ENCODE measurements around the gene DCPS. TPM values are rescaled to one million over a fixed set of nuclear protein-coding genes. Genes with fewer than 3 reads are reported as not detected.

DCPS gene
- total and polyA plus RNA-seq, 5 donors, result 9.9 to 14.9 (median 10.4) TPM

DNA sequence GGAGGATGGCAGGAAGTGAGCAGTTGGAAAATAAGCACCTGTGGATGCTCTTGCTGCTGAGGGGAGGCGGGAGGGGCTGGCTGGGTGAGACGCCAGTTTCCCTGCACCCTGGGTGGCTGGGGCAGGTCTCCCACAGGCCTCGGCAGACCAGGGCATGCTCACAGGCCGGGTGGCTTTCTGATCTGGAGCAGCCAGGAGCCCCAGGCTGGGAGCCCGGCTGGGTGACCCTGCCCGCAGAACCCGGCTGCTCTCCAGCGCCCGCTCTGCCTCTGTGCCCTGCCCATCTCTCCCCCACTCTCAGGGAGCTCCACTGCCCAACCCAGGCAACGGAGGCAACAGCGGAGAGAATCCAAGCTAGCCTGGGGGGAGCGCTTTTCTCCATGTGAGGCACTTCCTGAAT lies 24.6 kb downstream of the DCPS start:
- DNase-seq, result no peak
- H3K27ac ChIP-seq (ENCODE audit: low read length), result no peak overlapping the region
- H3K4me3 ChIP-seq (ENCODE audit: low read length), result no peak overlapping the region
- no peaks in the 10 kb centered on the region for H3K9me3 ChIP-seq (ENCODE audit: control insufficient read depth, low read length)
- 89% methylated on average over 12 of the region's 12 CpGs for WGBS
- intact Hi-C loops (cut with DNase I), result no loop called here
- ATAC-seq, result no peak
- peaks cover 8% of the 10 kb centered on the region for H3K4me1 ChIP-seq (ENCODE audit: control insufficient read depth, insufficient read depth, low read length)
- H3K27me3 ChIP-seq (ENCODE audit: control insufficient read depth, insufficient read depth), result no peaks in the 10 kb centered on the region

DNA sequence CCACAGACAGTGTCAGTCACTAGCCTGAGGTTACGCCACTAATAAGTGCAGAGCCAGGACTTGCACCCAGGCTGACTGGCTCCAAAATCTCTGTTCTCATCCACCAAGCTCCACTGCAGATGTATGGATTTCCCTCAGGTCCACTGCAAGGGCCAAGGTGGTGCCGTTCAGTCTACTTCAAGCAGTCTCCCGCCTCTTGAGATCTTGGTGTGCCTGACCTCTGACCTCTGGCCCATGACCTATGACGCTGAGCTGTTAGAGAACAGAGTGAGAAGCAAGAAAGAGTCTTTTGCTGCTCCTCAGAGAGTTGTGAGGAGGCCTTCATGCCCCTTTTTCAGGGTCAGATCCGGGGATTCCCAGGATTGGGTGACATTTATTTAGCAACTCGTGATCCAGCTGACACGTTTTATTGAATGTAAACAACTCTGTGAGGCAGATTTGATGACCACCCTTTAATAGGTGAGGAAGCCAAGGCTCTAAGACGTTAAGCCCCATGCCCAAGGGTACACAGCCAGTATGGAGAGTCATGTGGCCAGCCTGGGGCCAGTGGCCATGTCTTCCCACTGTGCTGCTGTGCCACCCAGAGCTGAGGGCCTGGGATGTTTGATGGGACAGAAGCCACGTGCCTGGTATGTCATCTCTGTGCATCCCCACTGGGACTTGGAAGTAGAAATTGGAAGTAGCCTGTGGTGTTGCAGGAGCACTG lies 25.2 kb downstream of the DCPS start:
- ATAC-seq (no peak), DNase-seq (no peak)
- Histone ChIP-seq H3K4me3 (ENCODE audit: low read length) (no peak overlapping the region), H3K27me3 (ENCODE audit: control insufficient read depth, insufficient read depth) (no peaks in the 10 kb centered on the region), H3K27ac (ENCODE audit: low read length) (no peak overlapping the region), H3K4me1 (ENCODE audit: control insufficient read depth, insufficient read depth, low read length) (peaks cover 8% of the 10 kb centered on the region), H3K9me3 (ENCODE audit: control insufficient read depth, low read length) (no peaks in the 10 kb centered on the region)
- intact Hi-C loops (cut with DNase I), result no loop called here
- WGBS, result 75% methylated on average over 9 of the region's 9 CpGs

DNA sequence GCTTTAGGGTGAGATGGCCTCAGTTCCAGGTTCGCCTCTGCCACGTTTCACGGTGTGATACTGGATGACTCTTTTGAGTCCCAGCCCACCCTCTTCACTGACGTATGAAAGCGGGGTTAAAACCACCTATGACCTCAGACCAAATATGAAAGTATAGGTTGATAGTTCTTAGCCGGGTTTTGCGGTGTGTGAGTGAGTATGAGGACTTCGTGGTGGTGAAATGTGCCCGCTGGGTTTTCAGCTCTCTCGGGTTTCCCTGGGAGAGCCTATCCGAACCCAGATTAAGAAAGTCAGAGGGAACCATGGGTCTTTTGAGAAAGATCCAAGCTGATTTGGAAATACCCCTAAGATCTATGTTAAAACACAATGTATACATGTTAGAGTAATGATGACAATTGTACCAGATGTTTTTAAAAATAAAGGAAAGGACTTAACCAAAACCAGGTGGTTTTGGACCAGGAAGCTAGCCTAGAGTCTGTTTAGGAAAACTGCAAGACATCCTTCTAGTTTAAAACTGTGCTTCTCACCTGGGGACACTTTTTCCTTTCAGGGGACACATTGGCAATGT lies 25.9 kb downstream of the DCPS start:
- Histone ChIP-seq H3K4me1 (ENCODE audit: control insufficient read depth, insufficient read depth, low read length) (peaks cover 8% of the 10 kb centered on the region), H3K9me3 (ENCODE audit: control insufficient read depth, low read length) (no peaks in the 10 kb centered on the region), H3K27ac (ENCODE audit: low read length) (no peak overlapping the region), H3K27me3 (ENCODE audit: control insufficient read depth, insufficient read depth) (no peaks in the 10 kb centered on the region), H3K4me3 (ENCODE audit: low read length) (no peak overlapping the region)
- intact Hi-C loops (cut with DNase I), result no loop called here
- ATAC-seq (no peak), DNase-seq (no peak)
- WGBS, result 90% methylated on average over 11 of the region's 11 CpGs

DNA sequence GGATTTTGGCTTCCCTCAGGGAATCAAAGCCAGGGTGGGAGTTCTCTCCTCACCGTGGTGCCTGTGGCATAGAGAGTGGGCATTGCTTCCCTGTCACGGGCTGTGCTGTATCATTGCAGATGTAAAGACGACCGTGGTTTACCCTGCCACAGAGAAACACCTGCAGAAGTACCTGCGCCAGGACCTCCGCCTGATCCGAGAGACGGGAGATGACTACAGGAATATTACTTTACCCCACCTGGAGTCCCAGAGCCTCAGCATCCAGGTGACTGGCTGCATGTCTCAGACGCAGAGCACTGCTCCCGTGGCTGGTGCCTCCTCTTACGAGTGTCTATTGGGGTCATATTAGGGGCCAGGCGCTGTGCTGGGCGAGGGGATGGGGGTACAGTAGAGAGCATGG lies 27.4 kb downstream of the DCPS start:
- Histone ChIP-seq H3K27ac (ENCODE audit: low read length) (no peak overlapping the region), H3K4me1 (ENCODE audit: control insufficient read depth, insufficient read depth, low read length) (peaks cover 10% of the 10 kb centered on the region), H3K9me3 (ENCODE audit: control insufficient read depth, low read length) (no peaks in the 10 kb centered on the region), H3K4me3 (ENCODE audit: low read length) (no peak overlapping the region), H3K27me3 (ENCODE audit: control insufficient read depth, insufficient read depth) (no peaks in the 10 kb centered on the region)
- ATAC-seq (no peak), DNase-seq (peak in 2 of 3 donors; percentile 9 to 52)
- intact Hi-C loops (cut with DNase I), result no loop called here
- 97% methylated on average over 13 of the region's 13 CpGs for WGBS

DNA sequence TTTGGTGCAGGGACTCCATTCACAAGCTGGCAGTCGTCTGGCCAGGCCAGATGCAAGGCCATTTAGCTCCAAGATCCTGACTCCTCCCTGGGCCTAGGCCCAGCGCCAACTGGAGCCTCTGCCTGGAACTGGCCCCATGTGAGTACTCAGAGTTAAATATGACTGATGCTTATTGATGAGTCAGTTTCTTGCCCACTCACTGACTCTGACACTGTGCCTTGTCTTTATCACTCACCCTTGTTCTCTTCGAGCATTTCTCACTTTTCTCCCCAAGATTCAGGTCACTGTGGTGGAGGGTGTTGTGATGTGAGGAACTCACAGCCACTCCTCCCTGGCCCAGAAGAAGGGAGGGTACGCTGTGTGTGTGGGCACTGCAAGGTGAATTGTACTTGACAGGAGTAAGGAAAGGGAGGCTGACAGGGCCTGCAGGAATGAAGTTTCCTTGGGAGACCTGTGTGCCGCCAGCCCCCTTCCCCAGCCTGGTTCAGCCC lies 28.4 kb downstream of the DCPS start:
- H3K4me1 ChIP-seq (ENCODE audit: control insufficient read depth, insufficient read depth, low read length), result peaks cover 12% of the 10 kb centered on the region
- H3K27ac ChIP-seq (ENCODE audit: low read length), result peak overlapping the region; percentile 29
- no peak overlapping the region for H3K4me3 ChIP-seq (ENCODE audit: low read length)
- H3K27me3 ChIP-seq (ENCODE audit: control insufficient read depth, insufficient read depth), result no peaks in the 10 kb centered on the region
- ATAC-seq, result peak; percentile 73 to 82
- H3K9me3 ChIP-seq (ENCODE audit: control insufficient read depth, low read length), result no peaks in the 10 kb centered on the region
- peak; percentile 85 to 92 (median 91) for DNase-seq
- 53% methylated on average over 5 of the region's 5 CpGs for WGBS
- intact Hi-C loops (cut with DNase I), result no loop called here

DNA sequence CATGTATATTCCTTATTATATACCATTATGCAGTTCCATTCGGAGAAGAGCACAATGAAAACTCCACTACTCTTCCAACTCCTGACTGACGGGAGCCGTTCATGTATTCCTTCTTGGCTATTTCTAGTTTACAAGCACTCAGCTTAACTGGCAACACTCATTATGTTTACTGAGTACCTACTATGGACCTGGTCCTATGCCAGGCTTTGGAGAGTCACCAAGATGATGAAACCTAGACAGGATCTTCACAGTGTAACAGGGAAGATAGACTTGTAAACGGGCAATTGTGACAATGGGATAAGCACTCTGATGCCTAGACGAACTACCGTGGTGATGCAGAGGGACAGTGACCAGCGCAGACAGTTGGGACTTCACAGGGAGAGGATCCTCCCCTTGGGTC lies 29.3 kb downstream of the DCPS start:
- WGBS, result 91% methylated on average over 7 of the region's 7 CpGs
- ATAC-seq (no peak), DNase-seq (no peak)
- Histone ChIP-seq H3K4me3 (ENCODE audit: low read length) (no peak overlapping the region), H3K4me1 (ENCODE audit: control insufficient read depth, insufficient read depth, low read length) (peaks cover 14% of the 10 kb centered on the region), H3K27me3 (ENCODE audit: control insufficient read depth, insufficient read depth) (no peaks in the 10 kb centered on the region), H3K27ac (ENCODE audit: low read length) (no peak overlapping the region), H3K9me3 (ENCODE audit: control insufficient read depth, low read length) (no peaks in the 10 kb centered on the region)
- intact Hi-C loops (cut with DNase I), result no loop called here

DNA sequence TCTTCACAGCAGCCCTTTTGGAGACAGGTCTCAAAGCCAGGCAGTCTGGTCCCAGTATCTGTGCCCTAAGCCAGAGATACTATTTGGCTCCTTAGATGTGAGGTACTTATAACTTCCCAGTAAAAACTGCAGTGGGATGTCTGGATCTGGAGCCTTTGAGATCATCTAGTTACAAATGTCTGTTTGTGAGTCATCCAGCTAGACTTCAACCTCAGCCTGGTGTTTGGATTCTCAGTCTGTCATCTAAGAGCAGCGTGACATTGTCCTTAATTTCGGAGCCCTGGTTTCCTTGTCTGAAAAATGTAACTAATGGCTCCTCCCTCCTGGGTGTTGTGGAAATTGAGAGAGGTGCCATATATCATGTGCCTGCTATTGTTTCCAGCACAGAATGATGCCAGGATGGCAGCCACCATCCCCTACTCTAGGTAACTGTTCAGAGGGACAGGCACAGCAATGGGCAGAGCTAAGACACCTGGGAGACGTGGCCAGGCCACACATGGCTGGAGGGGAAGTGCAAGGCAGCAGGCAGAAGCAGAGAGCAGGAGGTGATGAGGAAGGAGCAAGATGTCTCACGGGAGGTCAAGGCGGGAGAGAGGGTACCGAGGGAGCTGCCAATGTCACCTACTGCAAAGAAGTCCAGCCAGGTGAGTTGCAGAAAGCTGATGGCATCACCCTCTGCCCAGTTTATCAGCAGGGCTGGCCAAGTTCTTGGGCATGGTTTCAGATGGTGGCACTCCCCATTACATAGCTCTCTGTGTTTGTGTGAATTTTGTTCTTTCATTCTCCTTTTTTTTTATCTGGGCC lies 31.0 kb downstream of the DCPS start:
- intact Hi-C loops (cut with DNase I), result no loop called here
- H3K4me1 ChIP-seq (ENCODE audit: control insufficient read depth, insufficient read depth, low read length), result peaks cover 19% of the 10 kb centered on the region
- H3K27ac ChIP-seq (ENCODE audit: low read length), result no peak overlapping the region
- 81% methylated on average over 6 of the region's 6 CpGs for WGBS
- DNase-seq (peak in 2 of 3 donors; percentile 32 to 45), ATAC-seq (no peak)
- H3K4me3 ChIP-seq (ENCODE audit: low read length), result no peak overlapping the region
- H3K27me3 ChIP-seq (ENCODE audit: control insufficient read depth, insufficient read depth), result no peaks in the 10 kb centered on the region
- H3K9me3 ChIP-seq (ENCODE audit: control insufficient read depth, low read length), result no peaks in the 10 kb centered on the region

DNA sequence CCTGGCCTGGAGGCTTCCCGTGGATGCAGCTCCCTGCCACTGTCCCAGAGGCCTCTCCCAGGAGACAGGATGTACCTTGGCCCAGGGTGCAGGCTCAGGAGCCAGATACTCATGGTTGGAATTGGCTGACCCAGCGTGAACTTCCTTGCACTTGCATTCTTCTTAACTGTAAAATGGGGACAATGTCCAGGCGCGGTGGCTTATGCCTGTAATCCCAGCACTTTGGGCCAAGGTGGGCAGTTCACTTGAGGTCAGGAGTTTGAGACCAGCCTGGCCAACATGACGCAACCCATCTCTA lies 31.6 kb downstream of the DCPS start:
- DNase-seq (peak in 2 of 3 donors; percentile 57 to 71), ATAC-seq (no peak)
- no peak overlapping the region for H3K27ac ChIP-seq (ENCODE audit: low read length)
- H3K4me1 ChIP-seq (ENCODE audit: control insufficient read depth, insufficient read depth, low read length), result peaks cover 21% of the 10 kb centered on the region
- no peak overlapping the region for H3K4me3 ChIP-seq (ENCODE audit: low read length)
- no peaks in the 10 kb centered on the region for H3K27me3 ChIP-seq (ENCODE audit: control insufficient read depth, insufficient read depth)
- H3K9me3 ChIP-seq (ENCODE audit: control insufficient read depth, low read length), result no peaks in the 10 kb centered on the region
- intact Hi-C loops (cut with DNase I), result no loop called here
- WGBS, result 66% methylated on average over 5 of the region's 5 CpGs

DNA sequence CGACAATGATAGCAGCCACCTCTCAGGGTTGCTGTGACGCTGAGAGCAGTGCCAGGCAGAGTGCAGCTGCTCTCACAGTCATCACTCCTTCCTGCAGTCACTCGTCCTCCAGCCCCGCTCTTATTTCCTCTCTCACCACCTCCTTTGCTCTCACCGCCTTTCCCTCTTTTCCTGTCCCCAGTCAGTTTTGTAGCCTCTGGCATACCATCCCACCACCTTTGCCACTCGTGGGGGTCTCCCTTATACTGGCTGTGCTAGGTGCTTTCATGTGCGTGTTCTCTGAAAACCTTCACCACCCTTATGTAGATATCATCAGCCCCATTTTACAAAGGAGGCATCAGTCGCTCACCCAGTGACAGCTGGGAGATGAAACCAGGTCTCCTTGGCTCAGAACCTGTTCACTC lies 32.3 kb downstream of the DCPS start:
- no peak overlapping the region for H3K27ac ChIP-seq (ENCODE audit: low read length)
- 59% methylated on average over 8 of the region's 8 CpGs for WGBS
- no peak for ATAC-seq

DNA sequence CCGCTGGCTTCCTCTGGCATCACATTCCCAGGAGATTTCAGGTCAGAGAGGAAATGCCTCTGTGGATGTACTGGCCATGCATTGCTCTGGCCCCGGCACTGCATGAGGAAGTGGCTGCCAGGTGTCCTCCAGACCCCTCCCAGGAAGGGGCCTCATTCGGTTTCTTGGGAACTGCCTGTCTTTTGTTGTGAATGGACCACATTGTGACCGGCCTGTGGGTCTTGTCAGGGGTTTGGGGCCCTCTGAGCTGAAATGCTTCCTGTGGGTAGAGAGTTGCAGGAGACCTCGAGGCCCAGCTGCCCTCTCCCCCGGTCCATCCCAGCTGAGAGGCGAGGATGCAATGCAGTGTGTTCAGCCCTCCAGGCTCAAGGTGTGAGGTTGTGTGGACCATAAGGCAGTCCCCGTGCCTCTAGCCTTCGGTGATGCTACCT lies 32.8 kb downstream of the DCPS start:
- Histone ChIP-seq H3K4me3 (ENCODE audit: low read length) (no peak overlapping the region), H3K4me1 (ENCODE audit: control insufficient read depth, insufficient read depth, low read length) (peaks cover 21% of the 10 kb centered on the region), H3K9me3 (ENCODE audit: control insufficient read depth, low read length) (no peaks in the 10 kb centered on the region), H3K27me3 (ENCODE audit: control insufficient read depth, insufficient read depth) (no peaks in the 10 kb centered on the region), H3K27ac (ENCODE audit: low read length) (no peak overlapping the region)
- intact Hi-C loops (cut with DNase I), result no loop called here
- DNase-seq, result peak in 2 of 3 donors; percentile 31 to 52
- ATAC-seq, result no peak
- 63% methylated on average over 9 of the region's 9 CpGs for WGBS

More for the DNA sequence above, 32.3 kb downstream of the DCPS start:
- Histone ChIP-seq H3K27me3 (ENCODE audit: control insufficient read depth, insufficient read depth) (no peaks in the 10 kb centered on the region), H3K9me3 (ENCODE audit: control insufficient read depth, low read length) (no peaks in the 10 kb centered on the region), H3K4me1 (ENCODE audit: control insufficient read depth, insufficient read depth, low read length) (peaks cover 21% of the 10 kb centered on the region), H3K4me3 (ENCODE audit: low read length) (no peak overlapping the region)
- intact Hi-C loops (cut with DNase I), result no loop called here
- peak in 1 of 3 donors; percentile 28 for DNase-seq

DNA sequence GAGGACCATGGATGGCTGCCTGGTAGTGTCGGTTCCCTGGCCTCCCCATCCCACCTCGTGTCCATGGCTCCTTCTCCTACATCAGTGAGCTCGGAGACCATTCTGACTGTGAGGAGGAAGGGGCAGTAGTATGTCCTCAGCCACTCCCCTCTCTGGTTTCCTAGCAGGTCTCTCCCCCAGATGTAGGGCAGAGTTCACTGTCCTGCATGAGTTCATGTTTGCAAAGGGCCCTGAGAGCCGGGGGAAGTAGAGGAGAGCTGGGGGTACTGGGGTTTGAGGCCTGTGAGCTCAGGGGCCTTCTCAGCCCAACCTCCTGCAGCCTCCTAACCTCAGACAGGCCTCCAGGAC lies 33.2 kb downstream of the DCPS start:
- H3K4me3 ChIP-seq (ENCODE audit: low read length), result no peak overlapping the region
- ATAC-seq (no peak), DNase-seq (no peak)
- H3K27me3 ChIP-seq (ENCODE audit: control insufficient read depth, insufficient read depth), result no peaks in the 10 kb centered on the region
- no peak overlapping the region for H3K27ac ChIP-seq (ENCODE audit: low read length)
- 73% methylated on average over 4 of the region's 4 CpGs for WGBS
- peaks cover 17% of the 10 kb centered on the region for H3K4me1 ChIP-seq (ENCODE audit: control insufficient read depth, insufficient read depth, low read length)
- H3K9me3 ChIP-seq (ENCODE audit: control insufficient read depth, low read length), result no peaks in the 10 kb centered on the region
- intact Hi-C loops (cut with DNase I), result no loop called here

Measured in right cardiac atrium (tissue), 5 donors.